ENCODE data around the gene GOLIM4. TPM values are rescaled to one million over a fixed set of nuclear protein-coding genes. Genes with fewer than 3 reads are reported as not detected.
A peak's percentile ranks its signal among the peaks of the same experiment; 100 is the strongest.
"Not testable (repeated sequence)": the region's sequence is repeated elsewhere in the genome, so short reads cannot be mapped to it uniquely, and the experiment has no call there.

Gene GOLIM4
- total RNA-seq, 2 experiments from 2014 or later: 0.28 to 0.36 TPM

DNA sequence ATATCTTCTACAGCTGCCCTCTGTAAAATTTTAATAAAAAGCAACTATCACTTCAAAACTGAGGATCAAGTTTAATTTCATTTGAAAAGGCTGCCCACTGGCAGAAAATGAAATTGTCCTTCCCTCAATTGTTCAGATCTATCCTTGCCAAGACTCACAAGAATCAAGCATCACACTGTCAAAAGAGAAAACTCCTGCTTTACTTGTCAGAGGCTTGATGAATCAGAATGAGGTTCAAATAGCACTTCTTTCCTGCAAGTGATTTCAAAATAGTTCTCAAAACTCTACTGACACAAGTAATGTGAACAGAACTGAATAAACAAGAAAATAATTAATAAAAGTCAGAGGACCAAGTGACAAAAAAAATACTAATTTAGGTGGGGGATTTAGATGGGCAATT, 70.6 kb downstream of the GOLIM4 start:
- no peaks in the 10 kb centered on the region for H3K27me3 Mint-ChIP-seq
- H3K27ac Mint-ChIP-seq: no peak overlapping the region
- ATAC-seq (ENCODE audit: poor library complexity): no peak
- DNase-seq: no peak
- H3K36me3 Mint-ChIP-seq (ENCODE audit: low read depth): no peaks in the 10 kb centered on the region
- no peaks in the 10 kb centered on the region for H3K9me3 ChIP-seq (ENCODE audit: control insufficient read depth in 1 of 2, insufficient read depth in 1 of 2, low read length in 2 of 2)
- CTCF ChIA-PET: no interaction called here
- H3K4me3 ChIP-seq (ENCODE audit: low read length): no peak overlapping the region
- intact Hi-C loops (cut with DNase I, micrococcal nuclease): no loop called here
- no peaks in the 10 kb centered on the region for H3K4me1 Mint-ChIP-seq (ENCODE audit: low read depth)
- no peaks in the 10 kb centered on the region for H3K4me1 ChIP-seq (ENCODE audit: insufficient read depth, low read length)
- TF ChIP-seq, protein P1, sequence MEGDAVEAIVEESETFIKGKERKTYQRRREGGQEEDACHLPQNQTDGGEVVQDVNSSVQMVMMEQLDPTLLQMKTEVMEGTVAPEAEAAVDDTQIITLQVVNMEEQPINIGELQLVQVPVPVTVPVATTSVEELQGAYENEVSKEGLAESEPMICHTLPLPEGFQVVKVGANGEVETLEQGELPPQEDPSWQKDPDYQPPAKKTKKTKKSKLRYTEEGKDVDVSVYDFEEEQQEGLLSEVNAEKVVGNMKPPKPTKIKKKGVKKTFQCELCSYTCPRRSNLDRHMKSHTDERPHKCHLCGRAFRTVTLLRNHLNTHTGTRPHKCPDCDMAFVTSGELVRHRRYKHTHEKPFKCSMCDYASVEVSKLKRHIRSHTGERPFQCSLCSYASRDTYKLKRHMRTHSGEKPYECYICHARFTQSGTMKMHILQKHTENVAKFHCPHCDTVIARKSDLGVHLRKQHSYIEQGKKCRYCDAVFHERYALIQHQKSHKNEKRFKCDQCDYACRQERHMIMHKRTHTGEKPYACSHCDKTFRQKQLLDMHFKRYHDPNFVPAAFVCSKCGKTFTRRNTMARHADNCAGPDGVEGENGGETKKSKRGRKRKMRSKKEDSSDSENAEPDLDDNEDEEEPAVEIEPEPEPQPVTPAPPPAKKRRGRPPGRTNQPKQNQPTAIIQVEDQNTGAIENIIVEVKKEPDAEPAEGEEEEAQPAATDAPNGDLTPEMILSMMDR (IDR thresholded peaks at IDR 0.05): no peak
- no peak overlapping the region for H3K4me3 Mint-ChIP-seq
- POLR2A ChIA-PET: no interaction called here
- no peaks in the 10 kb centered on the region for H3K9me3 Mint-ChIP-seq
- no peak overlapping the region for H3K27ac ChIP-seq (ENCODE audit: low read depth in 1 of 2, low read length in 2 of 2)
- H3K27me3 ChIP-seq (ENCODE audit: control insufficient read depth in 1 of 2, insufficient read depth in 2 of 2, low read length in 2 of 2): no peaks in the 10 kb centered on the region
- H3K36me3 ChIP-seq (ENCODE audit: insufficient read depth, low read length): no peaks in the 10 kb centered on the region

DNA sequence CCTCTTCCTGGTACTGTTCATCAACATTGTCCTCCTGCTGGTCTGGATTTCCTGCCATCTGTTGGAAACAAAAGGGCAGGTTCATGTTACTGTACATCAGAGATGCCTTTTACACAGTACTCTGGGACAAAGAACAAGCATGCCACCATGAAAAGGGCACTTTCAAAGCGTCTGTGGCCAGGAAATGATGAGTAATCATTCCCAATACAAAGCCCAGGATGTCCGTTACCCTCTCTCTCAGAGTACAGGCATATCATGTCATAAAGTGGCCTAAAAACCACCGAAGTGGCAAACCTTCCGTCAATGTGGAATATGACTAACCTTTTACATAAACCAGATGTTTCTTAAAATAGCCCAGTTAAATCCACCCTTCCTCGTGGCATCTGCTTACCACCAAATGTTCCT, 71.2 kb downstream of the GOLIM4 start:
- TF ChIP-seq, protein P1 (IDR thresholded peaks at IDR 0.05): no peak
- ATAC-seq (ENCODE audit: poor library complexity) (no peak), DNase-seq (peak in 2 of 14 experiments; percentile 3 to 6)
- no peak overlapping the region for H3K4me3 ChIP-seq (ENCODE audit: low read length)
- Mint-ChIP-seq H3K9me3 (no peaks in the 10 kb centered on the region), H3K4me1 (ENCODE audit: low read depth) (no peaks in the 10 kb centered on the region), H3K4me3 (no peak overlapping the region), H3K36me3 (ENCODE audit: low read depth) (no peaks in the 10 kb centered on the region), H3K27me3 (no peaks in the 10 kb centered on the region), H3K27ac (no peak overlapping the region)
- no peak overlapping the region for H3K27ac ChIP-seq (ENCODE audit: low read depth in 1 of 2, low read length in 2 of 2)
- intact Hi-C loops (cut with DNase I, micrococcal nuclease): no loop called here
- no peaks in the 10 kb centered on the region for H3K4me1 ChIP-seq (ENCODE audit: insufficient read depth, low read length)
- ChIA-PET CTCF (no interaction called here), POLR2A (no interaction called here)
- H3K9me3 ChIP-seq (ENCODE audit: control insufficient read depth in 1 of 2, insufficient read depth in 1 of 2, low read length in 2 of 2): no peaks in the 10 kb centered on the region
- no peaks in the 10 kb centered on the region for H3K36me3 ChIP-seq (ENCODE audit: insufficient read depth, low read length)
- no peaks in the 10 kb centered on the region for H3K27me3 ChIP-seq (ENCODE audit: control insufficient read depth in 1 of 2, insufficient read depth in 2 of 2, low read length in 2 of 2)

DNA sequence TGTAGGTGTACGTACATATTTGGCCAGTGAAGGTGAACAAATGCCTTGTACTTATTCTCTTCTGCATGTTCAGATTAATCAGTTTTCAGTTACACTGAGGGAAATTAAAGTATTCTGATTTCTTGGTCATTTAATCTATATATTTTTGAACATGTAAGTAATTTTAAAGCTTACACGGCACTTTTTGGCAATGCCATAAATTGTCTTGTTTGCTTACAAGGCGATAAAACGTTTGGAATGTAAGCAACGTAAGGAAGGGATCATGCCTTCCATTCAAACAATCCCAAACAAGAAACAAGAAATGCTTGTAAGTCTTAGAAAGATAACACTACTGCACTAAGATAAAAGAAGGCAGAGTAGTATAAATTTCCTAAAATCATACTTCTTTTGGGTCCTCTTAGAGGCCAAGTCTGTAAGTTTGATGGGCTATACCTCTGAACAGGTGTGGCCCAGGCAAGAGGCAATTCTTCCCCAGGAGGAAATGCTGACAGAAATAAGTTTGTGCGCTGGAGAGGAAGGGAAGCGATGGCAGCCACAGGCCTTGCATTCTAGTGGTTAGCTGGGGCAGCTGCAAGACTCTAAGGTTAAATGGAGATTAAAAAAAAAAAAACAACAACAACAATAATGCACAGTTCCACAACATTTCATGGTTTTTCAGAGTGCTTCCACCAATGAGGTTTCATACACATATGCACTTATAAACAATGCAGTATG, 73.8 kb downstream of the GOLIM4 start:
- H3K4me1 Mint-ChIP-seq (ENCODE audit: low read depth): no peaks in the 10 kb centered on the region
- ChIA-PET CTCF (no interaction called here), POLR2A (no interaction called here)
- no peaks in the 10 kb centered on the region for H3K9me3 ChIP-seq (ENCODE audit: control insufficient read depth in 1 of 2, insufficient read depth in 1 of 2, low read length in 2 of 2)
- no peaks in the 10 kb centered on the region for H3K36me3 Mint-ChIP-seq (ENCODE audit: low read depth)
- H3K27ac ChIP-seq (ENCODE audit: low read depth in 1 of 2, low read length in 2 of 2): no peak overlapping the region
- TF ChIP-seq, protein P1 (IDR thresholded peaks at IDR 0.05): no peak
- H3K27me3 Mint-ChIP-seq: no peaks in the 10 kb centered on the region
- no peaks in the 10 kb centered on the region for H3K36me3 ChIP-seq (ENCODE audit: insufficient read depth, low read length)
- H3K27ac Mint-ChIP-seq: no peak overlapping the region
- H3K27me3 ChIP-seq (ENCODE audit: control insufficient read depth in 1 of 2, insufficient read depth in 2 of 2, low read length in 2 of 2): no peaks in the 10 kb centered on the region
- H3K4me1 ChIP-seq (ENCODE audit: insufficient read depth, low read length): no peaks in the 10 kb centered on the region
- H3K4me3 ChIP-seq (ENCODE audit: low read length): no peak overlapping the region
- no peaks in the 10 kb centered on the region for H3K9me3 Mint-ChIP-seq
- DNase-seq (no peak), ATAC-seq (ENCODE audit: poor library complexity) (no peak)
- intact Hi-C loops (cut with DNase I, micrococcal nuclease): no loop called here
- H3K4me3 Mint-ChIP-seq: no peak overlapping the region

DNA sequence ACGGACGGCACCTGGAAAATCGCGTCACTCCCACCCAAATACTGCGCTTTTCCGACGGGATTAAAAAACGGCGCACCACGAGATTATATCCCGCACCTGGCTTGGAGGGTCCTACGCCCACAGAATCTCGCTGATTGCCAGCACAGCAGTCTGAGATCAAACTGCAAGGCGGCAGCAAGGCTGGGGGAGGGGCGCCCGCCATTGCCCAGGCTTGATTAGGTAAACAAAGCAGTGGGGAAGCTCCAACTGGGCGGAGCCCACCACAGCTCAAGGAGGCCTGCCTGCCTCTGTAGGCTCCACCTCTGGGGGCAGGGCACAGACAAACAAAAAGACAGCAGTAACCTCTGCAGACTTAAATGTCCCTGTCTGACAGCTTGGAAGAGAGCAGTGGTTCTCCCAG, 84.4 kb downstream of the GOLIM4 start:
- H3K27ac Mint-ChIP-seq; POLR2A ChIA-PET; H3K36me3 ChIP-seq (ENCODE audit: insufficient read depth, low read length); H3K27me3 ChIP-seq (ENCODE audit: control insufficient read depth in 1 of 2, insufficient read depth in 2 of 2, low read length in 2 of 2); H3K4me1 ChIP-seq (ENCODE audit: insufficient read depth, low read length); ATAC-seq (ENCODE audit: poor library complexity); H3K27me3 Mint-ChIP-seq; H3K4me3 Mint-ChIP-seq; DNase-seq; H3K9me3 Mint-ChIP-seq; H3K9me3 ChIP-seq (ENCODE audit: control insufficient read depth in 1 of 2, insufficient read depth in 1 of 2, low read length in 2 of 2); H3K36me3 Mint-ChIP-seq (ENCODE audit: low read depth); CTCF ChIA-PET; H3K4me3 ChIP-seq (ENCODE audit: low read length); H3K4me1 Mint-ChIP-seq (ENCODE audit: low read depth); H3K27ac ChIP-seq (ENCODE audit: low read depth in 1 of 2, low read length in 2 of 2); intact Hi-C loops (cut with DNase I, micrococcal nuclease): not testable (repeated sequence)

All from CD4-positive, alpha-beta T cell (primary cell).